HCT116 (cell line): ENCODE measurements around the gene NR2C2AP.

Source experiments
- POLR2A ChIP-seq: IDR thresholded peaks from 2 replicates; pipeline ENCODE4 v1.7.0; 2011; ENCODE audit warnings: borderline replicate concordance; ENCODE audit not compliant: insufficient read depth, insufficient read length; ENCODE audit errors: extremely low read depth
- POLR2AphosphoS5 ChIP-seq: IDR thresholded peaks from 2 replicates; pipeline ENCODE4 v1.6.1; 2011; ENCODE audit warnings: mild to moderate bottlenecking, low read depth, low read length, moderate library complexity
- TF ChIP-seq, protein P1 (sequence below), 3 experiments: fragments of 200-600 bp in 1 of 3; sonication (generic) in 1 of 3; IDR thresholded peaks in 2 of 3; conservative IDR thresholded peaks in 1 of 3; 2 replicates each; pipeline ENCODE4 v1.5.1; 2012 to 2017; ENCODE audit warnings: low read depth in 2 of 3, low read length in 2 of 3, antibody characterized with exemption in 1 of 3, borderline replicate concordance in 1 of 3, control low read depth in 1 of 3, mild to moderate bottlenecking in 1 of 3, mixed read lengths in 1 of 3, mixed run types in 1 of 3, moderate library complexity in 1 of 3; ENCODE audit not compliant: insufficient read depth in 1 of 3

DNA sequence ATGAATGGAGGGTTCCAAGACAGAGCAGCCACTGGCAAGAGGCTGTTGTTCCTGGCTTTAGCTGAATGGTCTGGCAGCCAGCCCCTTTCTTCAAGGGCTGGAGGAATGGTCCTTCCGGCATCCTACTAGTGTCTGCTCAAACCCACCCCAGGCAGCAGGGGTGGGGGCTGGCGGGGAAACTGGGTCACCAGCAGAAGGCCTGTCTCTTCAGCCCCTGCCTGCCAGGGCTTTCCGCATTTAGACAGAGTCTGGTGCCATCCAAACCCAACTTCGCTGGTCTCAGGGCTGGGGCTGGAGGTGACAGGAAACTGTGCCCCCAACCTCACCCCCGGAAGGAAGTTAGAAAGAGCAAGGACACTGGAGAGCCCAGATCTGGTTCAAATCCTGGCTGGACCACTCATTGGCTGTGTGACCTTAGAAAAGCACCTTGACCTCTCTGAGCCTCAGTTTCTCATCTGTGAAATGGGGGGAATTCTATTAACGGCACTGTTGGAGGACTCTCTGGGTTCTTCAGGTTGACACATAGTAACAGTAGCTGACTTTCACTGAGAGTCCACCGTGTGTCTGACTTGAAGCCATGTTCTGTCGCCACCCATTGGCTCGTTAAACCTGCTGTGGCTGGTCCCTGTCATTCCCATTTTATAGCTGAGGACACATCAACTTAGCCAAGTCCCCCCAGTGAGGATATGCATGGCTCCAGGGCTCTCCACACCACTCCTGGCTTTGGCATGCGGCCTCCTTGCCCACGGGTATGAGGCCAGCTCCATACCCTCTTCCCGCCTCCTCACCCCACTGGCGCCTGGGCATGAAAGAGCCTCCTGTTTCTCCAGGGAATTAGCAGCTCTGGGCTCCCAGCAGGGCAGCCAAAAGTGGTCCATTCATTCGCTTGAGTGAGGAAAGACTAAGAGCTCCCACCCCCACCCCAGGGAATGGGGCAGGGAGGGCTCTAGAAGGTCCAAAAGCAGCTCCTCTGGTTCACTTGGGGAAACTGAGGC is 2.5 kb upstream of the NR2C2AP start:
- TF ChIP-seq POLR2AphosphoS5 (no peak), POLR2A (no peak)
- TF ChIP-seq, protein P1, sequence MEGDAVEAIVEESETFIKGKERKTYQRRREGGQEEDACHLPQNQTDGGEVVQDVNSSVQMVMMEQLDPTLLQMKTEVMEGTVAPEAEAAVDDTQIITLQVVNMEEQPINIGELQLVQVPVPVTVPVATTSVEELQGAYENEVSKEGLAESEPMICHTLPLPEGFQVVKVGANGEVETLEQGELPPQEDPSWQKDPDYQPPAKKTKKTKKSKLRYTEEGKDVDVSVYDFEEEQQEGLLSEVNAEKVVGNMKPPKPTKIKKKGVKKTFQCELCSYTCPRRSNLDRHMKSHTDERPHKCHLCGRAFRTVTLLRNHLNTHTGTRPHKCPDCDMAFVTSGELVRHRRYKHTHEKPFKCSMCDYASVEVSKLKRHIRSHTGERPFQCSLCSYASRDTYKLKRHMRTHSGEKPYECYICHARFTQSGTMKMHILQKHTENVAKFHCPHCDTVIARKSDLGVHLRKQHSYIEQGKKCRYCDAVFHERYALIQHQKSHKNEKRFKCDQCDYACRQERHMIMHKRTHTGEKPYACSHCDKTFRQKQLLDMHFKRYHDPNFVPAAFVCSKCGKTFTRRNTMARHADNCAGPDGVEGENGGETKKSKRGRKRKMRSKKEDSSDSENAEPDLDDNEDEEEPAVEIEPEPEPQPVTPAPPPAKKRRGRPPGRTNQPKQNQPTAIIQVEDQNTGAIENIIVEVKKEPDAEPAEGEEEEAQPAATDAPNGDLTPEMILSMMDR (IDR thresholded peaks at IDR 0.05 in 2 of 3, conservative IDR thresholded peaks at IDR 0.05 in 1 of 3; ENCODE audit: borderline replicate concordance in 1 of 3, insufficient read depth in 1 of 3, low read depth in 2 of 3, low read length in 2 of 3) = no peak
